Panc1 (cell line): ENCODE measurements around the gene ADD2.

ENCODE experiments used
- POLR2AphosphoS5 ChIP-seq: IDR thresholded peaks from 2 replicates; pipeline ENCODE4 v1.6.1; 2012; ENCODE audit warnings: mild to moderate bottlenecking, low read depth, low read length, moderate library complexity
- SIN3A ChIP-seq: IDR thresholded peaks from 2 replicates; pipeline ENCODE4 v1.6.1; 2012; ENCODE audit warnings: low read depth, mild to moderate bottlenecking, low read length, moderate library complexity, borderline replicate concordance; ENCODE audit not compliant: insufficient read depth
- TCF7L2 ChIP-seq: IDR thresholded peaks from 2 replicates; pipeline ENCODE4 v1.6.1; 2011; ENCODE audit warnings: mild to moderate bottlenecking, low read depth, low read length, inconsistent platforms
- TF ChIP-seq, protein P1 (sequence below): fragments of 450-650 bp; IDR thresholded peaks from 2 replicates; pipeline ENCODE4 v1.5.1; 2017; ENCODE audit warnings: mild to moderate bottlenecking
- TF ChIP-seq, protein P2 (sequence below), 2 experiments: IDR thresholded peaks; 2 replicates each; pipeline ENCODE4 v1.6.1; 2011 to 2012; ENCODE audit warnings: low read depth in 2 of 2, control low read depth in 1 of 2, low read length in 1 of 2, mild to moderate bottlenecking in 1 of 2, moderate library complexity in 1 of 2; ENCODE audit not compliant: insufficient read depth in 1 of 2

DNA sequence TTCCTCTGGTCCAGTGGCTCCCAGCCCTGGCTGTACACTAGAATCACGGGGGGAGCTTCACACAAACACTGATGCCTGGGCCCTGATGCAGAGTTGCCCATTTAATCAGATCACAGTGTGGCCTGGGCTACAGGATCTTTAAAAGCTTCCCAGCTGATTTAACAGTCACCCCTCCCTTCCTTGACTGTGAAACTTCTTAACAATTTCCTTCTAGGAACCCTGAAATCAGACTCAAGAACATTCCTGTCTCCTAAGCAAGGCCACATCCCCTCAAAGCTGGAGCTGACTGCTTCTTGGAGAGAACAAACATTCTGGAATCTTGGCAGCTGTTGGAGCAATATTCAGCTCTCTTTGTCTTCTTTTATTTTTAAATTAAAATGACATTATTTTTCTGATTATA lies 88.7 kb downstream of the ADD2 start:
- TF ChIP-seq, protein P1, sequence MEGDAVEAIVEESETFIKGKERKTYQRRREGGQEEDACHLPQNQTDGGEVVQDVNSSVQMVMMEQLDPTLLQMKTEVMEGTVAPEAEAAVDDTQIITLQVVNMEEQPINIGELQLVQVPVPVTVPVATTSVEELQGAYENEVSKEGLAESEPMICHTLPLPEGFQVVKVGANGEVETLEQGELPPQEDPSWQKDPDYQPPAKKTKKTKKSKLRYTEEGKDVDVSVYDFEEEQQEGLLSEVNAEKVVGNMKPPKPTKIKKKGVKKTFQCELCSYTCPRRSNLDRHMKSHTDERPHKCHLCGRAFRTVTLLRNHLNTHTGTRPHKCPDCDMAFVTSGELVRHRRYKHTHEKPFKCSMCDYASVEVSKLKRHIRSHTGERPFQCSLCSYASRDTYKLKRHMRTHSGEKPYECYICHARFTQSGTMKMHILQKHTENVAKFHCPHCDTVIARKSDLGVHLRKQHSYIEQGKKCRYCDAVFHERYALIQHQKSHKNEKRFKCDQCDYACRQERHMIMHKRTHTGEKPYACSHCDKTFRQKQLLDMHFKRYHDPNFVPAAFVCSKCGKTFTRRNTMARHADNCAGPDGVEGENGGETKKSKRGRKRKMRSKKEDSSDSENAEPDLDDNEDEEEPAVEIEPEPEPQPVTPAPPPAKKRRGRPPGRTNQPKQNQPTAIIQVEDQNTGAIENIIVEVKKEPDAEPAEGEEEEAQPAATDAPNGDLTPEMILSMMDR = no peak
- TF ChIP-seq POLR2AphosphoS5 (no peak), SIN3A (no peak), TCF7L2 (no peak)
- TF ChIP-seq, protein P2, sequence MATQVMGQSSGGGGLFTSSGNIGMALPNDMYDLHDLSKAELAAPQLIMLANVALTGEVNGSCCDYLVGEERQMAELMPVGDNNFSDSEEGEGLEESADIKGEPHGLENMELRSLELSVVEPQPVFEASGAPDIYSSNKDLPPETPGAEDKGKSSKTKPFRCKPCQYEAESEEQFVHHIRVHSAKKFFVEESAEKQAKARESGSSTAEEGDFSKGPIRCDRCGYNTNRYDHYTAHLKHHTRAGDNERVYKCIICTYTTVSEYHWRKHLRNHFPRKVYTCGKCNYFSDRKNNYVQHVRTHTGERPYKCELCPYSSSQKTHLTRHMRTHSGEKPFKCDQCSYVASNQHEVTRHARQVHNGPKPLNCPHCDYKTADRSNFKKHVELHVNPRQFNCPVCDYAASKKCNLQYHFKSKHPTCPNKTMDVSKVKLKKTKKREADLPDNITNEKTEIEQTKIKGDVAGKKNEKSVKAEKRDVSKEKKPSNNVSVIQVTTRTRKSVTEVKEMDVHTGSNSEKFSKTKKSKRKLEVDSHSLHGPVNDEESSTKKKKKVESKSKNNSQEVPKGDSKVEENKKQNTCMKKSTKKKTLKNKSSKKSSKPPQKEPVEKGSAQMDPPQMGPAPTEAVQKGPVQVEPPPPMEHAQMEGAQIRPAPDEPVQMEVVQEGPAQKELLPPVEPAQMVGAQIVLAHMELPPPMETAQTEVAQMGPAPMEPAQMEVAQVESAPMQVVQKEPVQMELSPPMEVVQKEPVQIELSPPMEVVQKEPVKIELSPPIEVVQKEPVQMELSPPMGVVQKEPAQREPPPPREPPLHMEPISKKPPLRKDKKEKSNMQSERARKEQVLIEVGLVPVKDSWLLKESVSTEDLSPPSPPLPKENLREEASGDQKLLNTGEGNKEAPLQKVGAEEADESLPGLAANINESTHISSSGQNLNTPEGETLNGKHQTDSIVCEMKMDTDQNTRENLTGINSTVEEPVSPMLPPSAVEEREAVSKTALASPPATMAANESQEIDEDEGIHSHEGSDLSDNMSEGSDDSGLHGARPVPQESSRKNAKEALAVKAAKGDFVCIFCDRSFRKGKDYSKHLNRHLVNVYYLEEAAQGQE (IDR thresholded peaks at IDR 0.05; ENCODE audit: insufficient read depth in 1 of 2, low read depth in 2 of 2, low read length in 1 of 2) = no peak
